A549 (cell line): ENCODE results near the gene EVI5L. TPM values are rescaled to one million over a fixed set of nuclear protein-coding genes. Genes with fewer than 3 reads are reported as not detected.
"Not testable (repeated sequence)": the region's sequence is repeated elsewhere in the genome, so short reads cannot be mapped to it uniquely, and the experiment has no call there.

ENCODE experiments used
- ATAC-seq, 2 experiments: fragments of 200-7000 bp in 1 of 2; fragments of >200 bp in 1 of 2; cut with Nextera tagmentation in 1 of 2; cut with Tn5 transposase in 1 of 2; 3 replicates each; pipeline versions ENCODE4 v1.8.0 to v1.9.1; 2018 to 2020; ENCODE audit warnings: mild to moderate bottlenecking in 1 of 2, moderate library complexity in 1 of 2
- CTCF ChIA-PET: fragments of 300-600 bp; sonication (Branson Sonifier 250); formaldehyde crosslinking; extraction: SDS; loops from one replicate; lab custom pipeline; 2021; ENCODE audit warnings: antibody characterized with exemption, inconsistent platforms; lab: Yijun Ruan, JAX
- POLR2A ChIA-PET: fragments of 350-600 bp; formaldehyde crosslinking; extraction: SDS; loops from one replicate; lab custom pipeline; 2021; ENCODE audit warnings: antibody characterized with exemption, inconsistent platforms; lab: Yijun Ruan, JAX
- DNase-seq, 2 experiments: peaks; one replicate each; pipeline versions ENCODE4 v3.0.0 to v3.0.0-alpha.2; 2011 to 2016; ENCODE audit warnings: low read depth in 1 of 2, low spot score in 1 of 2
- FAIRE-seq: peaks from 2 replicates; lab custom pipeline; 2011; peaks lifted over from hg19 to GRCh38; lab: Jason Lieb, UNC
- H3K27ac ChIP-seq, 2 experiments: fragments of >200 bp; sonication (Bioruptor Twin); formaldehyde crosslinking; 3 replicates each; pipeline ENCODE4 v1.5.1; 2016 to 2017
- H3K4me1 ChIP-seq: fragments of >200 bp; sonication (Bioruptor Twin); formaldehyde crosslinking; 3 replicates; pipeline ENCODE4 v1.6.1; 2016
- H3K4me2 ChIP-seq: fragments of >200 bp; sonication (Bioruptor Twin); formaldehyde crosslinking; 3 replicates; pipeline ENCODE4 v1.6.1; 2016
- H3K4me3 ChIP-seq: fragments of >200 bp; sonication (Bioruptor Twin); formaldehyde crosslinking; 3 replicates; pipeline ENCODE4 v1.5.1; 2016
- H3K9me3 ChIP-seq: fragments of >200 bp; sonication (Bioruptor Twin); formaldehyde crosslinking; 3 replicates; pipeline ENCODE4 v1.6.1; 2016
- BHLHE40 ChIP-seq: IDR thresholded peaks from 2 replicates; pipeline ENCODE4 v1.6.1; 2012; ENCODE audit warnings: low read depth, low read length, inconsistent platforms
- CBX8 ChIP-seq: fragments of 200-600 bp; sonication (generic); IDR thresholded peaks from 2 replicates; pipeline ENCODE4 v1.6.1; 2016
- CEBPB ChIP-seq, 2 experiments: fragments of >200 bp in 1 of 2; sonication (Bioruptor Twin) in 1 of 2; formaldehyde crosslinking in 1 of 2; IDR thresholded peaks; 2 replicates each; pipeline ENCODE4 v1.6.1; 2012 to 2016
- CHD4 ChIP-seq: fragments of 200-600 bp; sonication (generic); IDR thresholded peaks from 2 replicates; pipeline ENCODE4 v1.6.1; 2016; ENCODE audit warnings: antibody characterized with exemption, mild to moderate bottlenecking, borderline replicate concordance
- FOSL2 ChIP-seq, 2 experiments: fragments of 450-650 bp in 1 of 2; fragments of >200 bp in 1 of 2; sonication (Bioruptor Twin) in 1 of 2; formaldehyde crosslinking; IDR thresholded peaks; 2 replicates each; pipeline versions ENCODE4 v1.5.0 to v1.6.1; 2016 to 2020; ENCODE audit warnings: mild to moderate bottlenecking in 1 of 2, moderate library complexity in 1 of 2
- GATA3 ChIP-seq: IDR thresholded peaks from 2 replicates; pipeline ENCODE4 v1.6.1; 2012; ENCODE audit warnings: borderline replicate concordance
- HDAC2 ChIP-seq: fragments of 200-600 bp; sonication (generic); IDR thresholded peaks from 2 replicates; pipeline ENCODE4 v1.6.1; 2016
- HOXB13 ChIP-seq: fragments of 250-450 bp; sonication (Bioruptor Pico); IDR thresholded peaks from 2 replicates; pipeline ENCODE4 v1.5.0; 2020; ENCODE audit warnings: low read depth, mild to moderate bottlenecking, moderate library complexity
- HOXB5 ChIP-seq: fragments of 250-450 bp; sonication (Bioruptor Pico); IDR thresholded peaks from 2 replicates; pipeline ENCODE4 v1.5.0; 2020; ENCODE audit warnings: mild to moderate bottlenecking, moderate library complexity
- JUN ChIP-seq, 2 experiments: fragments of >200 bp; sonication (Bioruptor Twin); formaldehyde crosslinking; IDR thresholded peaks; 2 replicates in 1 of 2; 3 replicates in 1 of 2; pipeline ENCODE4 v1.6.1; 2016 to 2017
- JUNB ChIP-seq: fragments of >200 bp; sonication (Bioruptor Twin); formaldehyde crosslinking; IDR thresholded peaks from 2 replicates; pipeline ENCODE4 v1.6.1; 2016
- KDM1A ChIP-seq: fragments of 200-600 bp; sonication (generic); IDR thresholded peaks from 2 replicates; pipeline ENCODE4 v1.6.1; 2016; ENCODE audit warnings: low read depth, mild to moderate bottlenecking
- KDM5A ChIP-seq: fragments of 200-600 bp; sonication (generic); IDR thresholded peaks from 2 replicates; pipeline ENCODE4 v1.6.1; 2016; ENCODE audit warnings: antibody characterized with exemption, mild to moderate bottlenecking
- MAX ChIP-seq: IDR thresholded peaks from 2 replicates; pipeline ENCODE4 v1.6.1; 2012
- NFE2L2 ChIP-seq: fragments of 150-350 bp; conservative IDR thresholded peaks from 2 replicates; pipeline ENCODE4 v1.6.1; 2014; ENCODE audit warnings: low read length
- NPAS2 ChIP-seq: fragments of 250-450 bp; sonication (Bioruptor Pico); IDR thresholded peaks from 2 replicates; pipeline ENCODE4 v1.8.0; 2022; ENCODE audit warnings: mild to moderate bottlenecking, moderate library complexity, borderline replicate concordance
- PHF8 ChIP-seq: fragments of 200-600 bp; sonication (generic); IDR thresholded peaks from 2 replicates; pipeline ENCODE4 v1.6.1; 2016; ENCODE audit warnings: low read depth, mild to moderate bottlenecking, antibody characterized with exemption, moderate library complexity, borderline replicate concordance
- POLR2A ChIP-seq: IDR thresholded peaks from 2 replicates; pipeline ENCODE4 v1.6.1; 2012; ENCODE audit warnings: mild to moderate bottlenecking, low read length
- RAD21 ChIP-seq, 2 experiments: fragments of >200 bp in 1 of 2; sonication (Bioruptor Twin) in 1 of 2; formaldehyde crosslinking in 1 of 2; IDR thresholded peaks in 1 of 2; conservative IDR thresholded peaks in 1 of 2; 2 replicates in 1 of 2; 3 replicates in 1 of 2; pipeline ENCODE4 v1.6.1; 2012 to 2018; ENCODE audit warnings: inconsistent platforms in 1 of 2
- TFCP2L1 ChIP-seq: fragments of 250-450 bp; sonication (Bioruptor Pico); IDR thresholded peaks from 2 replicates; pipeline ENCODE4 v1.5.0; 2021; ENCODE audit warnings: mild to moderate bottlenecking
- WGBS: methylation state at CpG from one replicate; pipeline ENCODE4 v1.1.6; 2017; ENCODE audit errors: missing lambda C conversion rate; 5-methylcytosine and 5-hydroxymethylcytosine counted together
- polyA plus RNA-seq, 4 experiments: library from polyadenylated mRNA; depleted of rRNA in 3 of 4; stranded (reverse); fragments of >200 nt; fragmentation: RNase III in 1 of 4; extraction: RNeasy Plus Mini Kit Qiagen cat#74134 plus additional on column Dnase treatment in 1 of 4; gene quantifications; 2 replicates in 3 of 4; 3 replicates in 1 of 4; pipeline ENCODE4 v1.2.3, GENCODE V29; 2011 to 2017
- TF ChIP-seq, protein P1 (sequence below): fragments of >200 bp; sonication (Bioruptor Twin); formaldehyde crosslinking; IDR thresholded peaks from 2 replicates; pipeline ENCODE4 v1.6.1; 2016
- TF ChIP-seq, protein P2 (sequence below): IDR thresholded peaks from 2 replicates; pipeline ENCODE4 v1.6.1; 2012

The EVI5L gene
- polyA plus RNA-seq, 2 of the 4 experiments (the other 2 are of a cell fraction) = 1.2 to 1.8 TPM

DNA sequence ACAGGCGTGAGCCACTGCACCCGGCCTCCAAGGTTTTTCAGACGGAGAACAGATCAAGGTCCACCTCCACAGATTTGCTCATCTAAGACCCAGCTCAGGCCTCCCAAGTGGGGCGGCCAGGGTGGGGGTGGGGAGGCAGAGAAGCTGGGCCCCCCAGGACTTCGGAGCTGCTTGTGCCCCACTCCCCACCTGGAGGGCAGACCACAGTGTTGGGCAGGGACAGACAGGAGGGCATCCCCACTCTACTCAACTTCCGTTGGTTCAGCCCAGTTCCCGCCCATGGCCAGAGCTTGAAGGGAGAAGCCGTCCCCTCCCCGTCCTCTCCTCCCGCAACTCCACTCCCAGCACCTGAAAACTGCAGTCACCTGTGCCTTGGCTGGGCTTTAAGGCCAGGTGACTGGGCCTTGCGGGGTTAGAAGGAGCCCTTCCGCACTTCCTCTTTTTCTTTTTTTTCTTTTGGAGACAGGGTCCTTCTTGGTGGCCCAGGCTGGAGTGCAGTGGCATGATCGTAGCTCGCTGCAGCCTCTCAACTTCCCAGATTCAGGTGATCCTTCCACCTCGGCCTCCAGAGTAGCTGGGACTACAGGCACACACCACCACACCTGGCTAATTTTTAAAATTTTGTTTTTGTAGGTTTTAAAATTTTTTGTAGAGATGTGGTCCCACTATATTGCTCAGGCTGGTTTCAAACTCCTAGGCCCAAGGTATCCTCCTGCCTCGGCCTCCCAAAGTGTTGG, 57.6 kb downstream of the EVI5L start:
- FAIRE-seq (no peak), DNase-seq (no peak), ATAC-seq (no peak; a peak in 1 of 6 replicates)
- 87% methylated on average over 11 of the region's 16 CpGs for WGBS
- ChIA-PET CTCF (interaction anchor here (1.6 to 3.1 kb wide), 4 partner anchors 12 to 19 kb away, joined by 3 to 12 read pairs (median 7); partner anchors contain the start of gene MAP2K7), POLR2A (interaction anchor here (0.9 to 1.9 kb wide), 3 partner anchors 13 to 18 kb away, joined by 3 to 9 read pairs (median 7); partner anchors contain the start of gene MAP2K7)
- TF ChIP-seq FOSL2 (IDR thresholded peaks at IDR 0.05) (no peak), FOSL2 (CRISPR knock-in tag; IDR thresholded peaks at IDR 0.05) (no peak), MAX (no peak), PHF8 (no peak), HOXB13 (CRISPR knock-in tag) (no peak), TFCP2L1 (CRISPR knock-in tag) (no peak), CHD4 (no peak)
- Histone ChIP-seq H3K4me3 (peak overlapping the region; percentile 71), H3K4me1 (no peaks in the 10 kb centered on the region), H3K9me3 (no peaks in the 10 kb centered on the region), H3K27ac (peak overlapping the region in 1 of 2 experiments; percentile 93; a peak in 4 of 6 replicates), H3K4me2 (peak overlapping the region; percentile 94)

- peak; percentile 96 to 98 for ATAC-seq
- TF ChIP-seq FOSL2 (IDR thresholded peaks at IDR 0.05) (no peak), FOSL2 (CRISPR knock-in tag; IDR thresholded peaks at IDR 0.05) (peak; percentile 43; the same call in 1 of the 2 replicates), JUN (IDR thresholded peaks at IDR 0.05) (peak in 1 of 2 experiments; percentile 48; a peak in 1 of 5 replicates), PHF8 (peak; percentile 83), POLR2A (peak; percentile 67), CHD4 (no peak)
- Histone ChIP-seq H3K4me1 (no peaks in the 10 kb centered on the region), H3K4me2 (peak within 1 kb of the TSS; percentile 94), H3K4me3 (peak within 1 kb of the TSS; percentile 71), H3K27ac (peak within 1 kb of the TSS; percentile 83 to 93), H3K9me3 (no peaks in the 10 kb centered on the region)
- ChIA-PET POLR2A (interaction anchor here (0.9 to 1.9 kb wide), 3 partner anchors 13 to 19 kb away, joined by 3 to 9 read pairs (median 7); partner anchors contain the start of gene MAP2K7), CTCF (interaction anchor here (1.4 to 2.3 kb wide), 4 partner anchors 13 to 36 kb away, joined by 3 to 9 read pairs (median 4); partner anchors contain the start of gene MAP2K7)
- WGBS = 16% methylated on average over 10 of the region's 53 CpGs
- no peak for FAIRE-seq
- DNase-seq = peak; percentile 50 to 62
These were observed 58.3 kb downstream of the EVI5L start, which contains the start of gene LRRC8E for GRCh38 chr19:7888145-7888825. TSS of gene LRRC8E (plus strand) at chr19:7888510. CDS start at chr19:7895604, 7,094 bp downstream.

GRCh38 chr19:7888826-7889217, 58.8 kb downstream of the EVI5L start:
- DNase-seq (no peak), ATAC-seq (peak in 1 of 2 experiments; percentile 31; a peak in 1 of 6 replicates), FAIRE-seq (no peak)
- POLR2A ChIA-PET = interaction anchor here (1.4 to 1.9 kb wide), 2 partner anchors 15 to 20 kb away, joined by 7 to 9 read pairs; partner anchors contain the start of gene MAP2K7
- CTCF ChIA-PET = interaction anchor here (1.4 to 2.3 kb wide), 2 partner anchors 12 to 36 kb away, joined by 4 to 9 read pairs; no protein-coding TSS in a partner anchor
- Histone ChIP-seq H3K27ac (peak overlapping the region; percentile 83 to 93), H3K4me3 (peak overlapping the region; percentile 71)
- no peak for TF ChIP-seq CBX8
- no peak for TF ChIP-seq GATA3
- TF ChIP-seq, protein P1, sequence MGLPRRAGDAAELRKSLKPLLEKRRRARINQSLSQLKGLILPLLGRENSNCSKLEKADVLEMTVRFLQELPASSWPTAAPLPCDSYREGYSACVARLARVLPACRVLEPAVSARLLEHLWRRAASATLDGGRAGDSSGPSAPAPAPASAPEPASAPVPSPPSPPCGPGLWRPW = no peak
- no peak for TF ChIP-seq BHLHE40
- TF ChIP-seq KDM5A = no peak
- TF ChIP-seq JUNB = no peak
- TF ChIP-seq PHF8 = no peak
- TF ChIP-seq NPAS2 = no peak
- TF ChIP-seq HOXB5 (CRISPR knock-in tag) = no peak
- no peak for TF ChIP-seq HDAC2
- no peak for TF ChIP-seq KDM1A
- no peak for TF ChIP-seq CEBPB (IDR thresholded peaks at IDR 0.05)
- TF ChIP-seq NFE2L2 = no peak
- TF ChIP-seq, protein P2, sequence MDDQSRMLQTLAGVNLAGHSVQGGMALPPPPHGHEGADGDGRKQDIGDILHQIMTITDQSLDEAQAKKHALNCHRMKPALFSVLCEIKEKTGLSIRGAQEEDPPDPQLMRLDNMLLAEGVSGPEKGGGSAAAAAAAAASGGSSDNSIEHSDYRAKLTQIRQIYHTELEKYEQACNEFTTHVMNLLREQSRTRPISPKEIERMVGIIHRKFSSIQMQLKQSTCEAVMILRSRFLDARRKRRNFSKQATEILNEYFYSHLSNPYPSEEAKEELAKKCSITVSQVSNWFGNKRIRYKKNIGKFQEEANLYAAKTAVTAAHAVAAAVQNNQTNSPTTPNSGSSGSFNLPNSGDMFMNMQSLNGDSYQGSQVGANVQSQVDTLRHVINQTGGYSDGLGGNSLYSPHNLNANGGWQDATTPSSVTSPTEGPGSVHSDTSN = no peak
- TF ChIP-seq RAD21 (conservative IDR thresholded peaks at IDR 0.05 in 1 of 2, IDR thresholded peaks at IDR 0.05 in 1 of 2) = no peak
- TF ChIP-seq CHD4 = no peak
- TF ChIP-seq HOXB13 (CRISPR knock-in tag) = no peak
- TF ChIP-seq, all 56 proteins: peak for 0
- Histone ChIP-seq H3K4me2 (peak overlapping the region; percentile 94), H3K9me3 (no peaks in the 10 kb centered on the region), H3K4me1 (no peaks in the 10 kb centered on the region)
- WGBS = 74% methylated on average over 5 of the region's 8 CpGs

DNA sequence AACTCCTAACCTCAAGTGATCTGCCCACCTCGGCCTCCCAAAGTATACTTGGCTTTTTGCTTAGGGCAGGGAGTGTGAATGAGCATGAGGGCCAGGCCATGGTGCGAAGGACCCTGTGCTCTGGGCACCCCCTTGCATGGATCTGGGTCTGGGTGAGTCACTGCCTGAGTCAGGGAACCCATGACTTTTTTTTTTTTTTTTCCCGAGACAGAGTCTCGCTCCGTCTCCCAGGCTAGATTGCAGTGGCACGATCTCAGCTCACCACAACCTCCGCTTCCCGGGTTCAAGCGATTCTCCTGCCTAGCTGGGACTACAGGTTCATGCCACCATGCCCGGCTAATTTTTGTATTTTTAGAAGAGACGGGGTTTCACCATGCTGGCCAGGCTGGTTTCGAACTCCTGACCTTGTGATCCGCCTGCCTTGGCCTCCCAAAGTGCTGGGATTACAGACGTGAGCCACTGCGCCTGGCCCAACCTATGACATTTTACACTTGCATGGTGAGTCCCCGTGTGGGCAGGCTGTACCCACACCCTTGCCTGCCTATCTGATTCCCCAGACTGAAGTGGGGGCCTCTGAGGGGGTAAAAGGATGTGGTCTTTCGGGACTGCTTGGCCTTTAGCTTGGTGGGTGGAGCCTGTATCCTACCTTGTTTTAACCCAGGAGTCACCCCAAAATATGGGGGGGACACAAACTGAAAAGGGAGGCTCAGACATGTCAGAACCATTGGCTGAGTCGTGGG, 63.5 kb downstream of the EVI5L start:
- DNase-seq = not testable (repeated sequence)
- POLR2A ChIA-PET = interaction anchor here (0.7 to 1.4 kb wide), 2 partner anchors 8 to 10 kb away, joined by 4 read pairs; partner anchors contain the start of gene MAP2K7

More for the DNA sequence above, 63.5 kb downstream of the EVI5L start:
- H3K4me2 ChIP-seq, H3K4me3 ChIP-seq, H3K27ac ChIP-seq, H3K4me1 ChIP-seq, ATAC-seq, FAIRE-seq, H3K9me3 ChIP-seq: not testable (repeated sequence)
- CTCF ChIA-PET = interaction anchor here (1.3 kb wide), 1 partner anchor 9 kb away, joined by 4 read pairs; no protein-coding TSS in a partner anchor
- WGBS = 88% methylated on average over 16 of the region's 18 CpGs
